HL-60 (cell line): Measurements from ENCODE around the gene TMEM95.

Experiments used
- GABPA ChIP-seq: IDR thresholded peaks from 2 replicates; pipeline ENCODE4 v1.6.1; 2012; ENCODE audit warnings: low read depth
- POLR2AphosphoS5 ChIP-seq: IDR thresholded peaks from 2 replicates; pipeline ENCODE4 v1.6.1; 2012; ENCODE audit warnings: low read depth
- TF ChIP-seq, protein P1 (sequence below): IDR thresholded peaks from one replicate; pipeline ENCODE4 v1.5.1; 2011; ENCODE audit warnings: low read length, control low read depth, inconsistent platforms; ENCODE audit not compliant: insufficient read depth
- TF ChIP-seq, protein P2 (sequence below): IDR thresholded peaks from 2 replicates; pipeline ENCODE4 v1.6.1; 2012; ENCODE audit warnings: low read depth; ENCODE audit not compliant: insufficient replicate concordance

DNA sequence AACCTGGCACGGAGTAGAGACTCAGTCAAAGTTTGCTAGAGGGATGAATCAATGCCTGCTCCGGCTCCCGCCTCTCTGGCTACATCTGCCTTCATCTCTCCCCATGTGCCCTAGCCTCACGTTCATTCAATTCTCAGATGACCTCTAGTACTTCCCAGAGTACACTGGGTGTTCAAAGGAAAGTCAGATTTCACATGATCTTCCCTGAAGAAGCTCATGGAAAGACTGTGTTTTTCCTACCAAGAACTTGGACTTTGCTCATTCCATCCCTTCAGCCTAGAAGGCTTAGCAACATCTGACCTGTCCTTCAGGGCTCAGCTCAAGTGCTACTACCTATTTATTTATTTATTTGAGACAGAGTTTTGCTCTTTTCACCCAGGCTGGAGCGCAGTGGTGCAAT is 14.9 kb downstream of the TMEM95 start:
- TF ChIP-seq GABPA = no peak
- TF ChIP-seq, protein P1, sequence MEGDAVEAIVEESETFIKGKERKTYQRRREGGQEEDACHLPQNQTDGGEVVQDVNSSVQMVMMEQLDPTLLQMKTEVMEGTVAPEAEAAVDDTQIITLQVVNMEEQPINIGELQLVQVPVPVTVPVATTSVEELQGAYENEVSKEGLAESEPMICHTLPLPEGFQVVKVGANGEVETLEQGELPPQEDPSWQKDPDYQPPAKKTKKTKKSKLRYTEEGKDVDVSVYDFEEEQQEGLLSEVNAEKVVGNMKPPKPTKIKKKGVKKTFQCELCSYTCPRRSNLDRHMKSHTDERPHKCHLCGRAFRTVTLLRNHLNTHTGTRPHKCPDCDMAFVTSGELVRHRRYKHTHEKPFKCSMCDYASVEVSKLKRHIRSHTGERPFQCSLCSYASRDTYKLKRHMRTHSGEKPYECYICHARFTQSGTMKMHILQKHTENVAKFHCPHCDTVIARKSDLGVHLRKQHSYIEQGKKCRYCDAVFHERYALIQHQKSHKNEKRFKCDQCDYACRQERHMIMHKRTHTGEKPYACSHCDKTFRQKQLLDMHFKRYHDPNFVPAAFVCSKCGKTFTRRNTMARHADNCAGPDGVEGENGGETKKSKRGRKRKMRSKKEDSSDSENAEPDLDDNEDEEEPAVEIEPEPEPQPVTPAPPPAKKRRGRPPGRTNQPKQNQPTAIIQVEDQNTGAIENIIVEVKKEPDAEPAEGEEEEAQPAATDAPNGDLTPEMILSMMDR = no peak
- TF ChIP-seq, protein P2, sequence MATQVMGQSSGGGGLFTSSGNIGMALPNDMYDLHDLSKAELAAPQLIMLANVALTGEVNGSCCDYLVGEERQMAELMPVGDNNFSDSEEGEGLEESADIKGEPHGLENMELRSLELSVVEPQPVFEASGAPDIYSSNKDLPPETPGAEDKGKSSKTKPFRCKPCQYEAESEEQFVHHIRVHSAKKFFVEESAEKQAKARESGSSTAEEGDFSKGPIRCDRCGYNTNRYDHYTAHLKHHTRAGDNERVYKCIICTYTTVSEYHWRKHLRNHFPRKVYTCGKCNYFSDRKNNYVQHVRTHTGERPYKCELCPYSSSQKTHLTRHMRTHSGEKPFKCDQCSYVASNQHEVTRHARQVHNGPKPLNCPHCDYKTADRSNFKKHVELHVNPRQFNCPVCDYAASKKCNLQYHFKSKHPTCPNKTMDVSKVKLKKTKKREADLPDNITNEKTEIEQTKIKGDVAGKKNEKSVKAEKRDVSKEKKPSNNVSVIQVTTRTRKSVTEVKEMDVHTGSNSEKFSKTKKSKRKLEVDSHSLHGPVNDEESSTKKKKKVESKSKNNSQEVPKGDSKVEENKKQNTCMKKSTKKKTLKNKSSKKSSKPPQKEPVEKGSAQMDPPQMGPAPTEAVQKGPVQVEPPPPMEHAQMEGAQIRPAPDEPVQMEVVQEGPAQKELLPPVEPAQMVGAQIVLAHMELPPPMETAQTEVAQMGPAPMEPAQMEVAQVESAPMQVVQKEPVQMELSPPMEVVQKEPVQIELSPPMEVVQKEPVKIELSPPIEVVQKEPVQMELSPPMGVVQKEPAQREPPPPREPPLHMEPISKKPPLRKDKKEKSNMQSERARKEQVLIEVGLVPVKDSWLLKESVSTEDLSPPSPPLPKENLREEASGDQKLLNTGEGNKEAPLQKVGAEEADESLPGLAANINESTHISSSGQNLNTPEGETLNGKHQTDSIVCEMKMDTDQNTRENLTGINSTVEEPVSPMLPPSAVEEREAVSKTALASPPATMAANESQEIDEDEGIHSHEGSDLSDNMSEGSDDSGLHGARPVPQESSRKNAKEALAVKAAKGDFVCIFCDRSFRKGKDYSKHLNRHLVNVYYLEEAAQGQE = no peak
- TF ChIP-seq POLR2AphosphoS5 = no peak
